ENCODE data around the gene TLCD2.
"Not testable (repeated sequence)": the region's sequence is repeated elsewhere in the genome, so short reads cannot be mapped to it uniquely, and the experiment has no call there.

Gene TLCD2

DNA sequence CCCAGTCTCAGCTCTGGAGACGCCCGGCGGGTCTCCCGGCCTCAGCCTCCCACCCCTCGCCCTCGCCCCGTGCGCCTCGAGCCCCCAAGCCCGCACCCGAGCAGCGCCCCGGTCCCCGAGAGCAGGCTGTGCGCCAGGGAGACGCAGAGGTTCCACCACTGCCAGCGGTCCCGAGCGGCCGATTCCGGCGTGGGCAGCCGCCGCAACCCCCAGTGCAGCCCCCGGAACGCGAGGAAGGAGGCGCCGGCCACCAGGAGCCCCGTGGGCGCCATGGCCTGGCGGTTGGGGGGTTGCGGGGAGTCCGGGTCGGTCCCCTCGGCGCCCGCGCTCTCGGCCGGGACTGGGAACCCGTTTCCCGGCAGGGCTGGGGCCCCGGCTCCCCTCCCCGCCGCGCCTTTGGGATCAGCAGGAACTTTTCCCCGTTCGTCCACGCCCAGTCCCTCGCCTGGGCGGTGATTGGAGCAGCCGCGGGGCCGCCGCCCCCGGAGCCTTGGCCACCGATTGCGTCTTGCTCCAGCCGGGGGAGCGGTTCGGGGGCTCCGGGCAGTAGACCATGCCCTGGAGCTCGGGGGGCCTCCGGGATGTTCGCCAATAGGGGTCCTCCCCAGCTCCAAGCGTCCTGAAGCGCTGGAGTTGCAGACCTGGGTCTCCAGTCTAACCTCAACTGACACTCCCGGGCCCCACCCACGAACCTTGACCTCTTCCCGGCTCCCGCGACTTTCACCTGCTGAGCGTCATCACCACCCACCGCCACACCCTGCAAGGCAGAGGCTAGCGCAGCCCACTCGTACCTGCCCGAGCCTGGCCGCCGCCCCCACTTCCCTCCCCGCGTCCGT is at the start of gene TLCD2:
TSS of gene TLCD2 (minus strand) at position 407 of the 836 bp plus-strand sequence. CDS start at position 272, 135 bp downstream.
- in situ Hi-C loops (cut with MboI; ENCODE audit: low sequenced_read_pairs), result no loop called here

GRCh38 chr17:1759529-1759928 is 49.4 kb upstream of the TLCD2 start:
- in situ Hi-C loops (cut with MboI; ENCODE audit: low sequenced_read_pairs), result no loop called here

- in situ Hi-C loops (cut with MboI; ENCODE audit: low sequenced_read_pairs), result no loop called here
These were observed 48.6 kb upstream of the TLCD2 start for GRCh38 chr17:1758807-1759206.

DNA sequence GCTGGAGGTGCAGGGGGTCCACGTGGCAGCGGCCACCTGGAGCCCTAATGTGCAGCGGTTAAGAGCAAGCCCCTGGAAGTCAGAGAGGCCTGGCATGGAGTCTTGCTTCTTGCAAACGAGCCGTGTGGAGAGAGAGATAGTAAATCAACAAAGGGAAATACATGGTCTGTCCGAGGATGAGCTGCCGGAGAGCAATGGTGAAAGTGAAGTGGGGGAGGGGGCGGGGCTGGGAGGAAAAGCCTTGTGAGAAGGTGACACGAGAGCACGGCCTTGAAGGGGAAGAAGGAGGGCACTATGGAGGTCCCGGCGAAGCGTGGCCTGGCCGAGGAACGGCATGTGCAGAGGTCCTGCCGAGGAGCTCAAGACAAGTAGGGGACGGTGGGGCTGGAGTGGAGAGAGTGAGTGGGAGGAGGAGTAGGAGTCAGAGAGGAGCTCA is 45.7 kb upstream of the TLCD2 start:
- in situ Hi-C loops (cut with MboI; ENCODE audit: low sequenced_read_pairs), result no loop called here

- in situ Hi-C loops (cut with MboI; ENCODE audit: low sequenced_read_pairs), result no loop called here
These were observed 45.2 kb upstream of the TLCD2 start for GRCh38 chr17:1755252-1755826.

GRCh38 chr17:1754430-1755112 is 44.4 kb upstream of the TLCD2 start:
- in situ Hi-C loops (cut with MboI; ENCODE audit: low sequenced_read_pairs), result no loop called here

- in situ Hi-C loops (cut with MboI; ENCODE audit: low sequenced_read_pairs), result no loop called here
These were observed 43.7 kb upstream of the TLCD2 start for GRCh38 chr17:1753767-1754429.

GRCh38 chr17:1752425-1753262 is 42.5 kb upstream of the TLCD2 start:
- in situ Hi-C loops (cut with MboI; ENCODE audit: low sequenced_read_pairs), result no loop called here

DNA sequence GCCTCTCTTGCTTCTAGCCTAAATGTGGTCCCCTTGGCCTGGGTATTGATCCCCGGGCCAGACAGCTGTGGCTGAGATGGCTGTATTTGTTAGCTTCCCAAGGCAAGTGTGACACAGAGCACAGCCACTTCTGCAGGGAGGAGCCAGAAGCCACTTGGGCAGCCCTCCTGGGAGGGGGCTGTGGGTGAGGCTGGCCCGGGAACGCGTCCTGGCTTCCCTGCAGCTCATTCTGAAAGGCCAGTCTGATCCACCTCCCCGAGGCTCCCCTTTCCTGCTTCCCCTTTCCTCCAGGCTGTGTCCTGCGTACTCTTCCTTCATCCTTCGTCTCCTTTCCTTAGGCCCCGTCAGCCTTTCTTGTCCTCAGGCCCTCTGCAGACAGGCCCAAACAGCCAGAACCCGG is 40.5 kb upstream of the TLCD2 start:
- in situ Hi-C loops (cut with MboI; ENCODE audit: low sequenced_read_pairs), result no loop called here

- in situ Hi-C loops (cut with MboI; ENCODE audit: low sequenced_read_pairs), result no loop called here
These were observed 36.9 kb upstream of the TLCD2 start for GRCh38 chr17:1746975-1747543.

- in situ Hi-C loops (cut with MboI; ENCODE audit: low sequenced_read_pairs), result no loop called here
These were observed 35.4 kb upstream of the TLCD2 start for GRCh38 chr17:1745513-1746020.

GRCh38 chr17:1744551-1745512 is 34.7 kb upstream of the TLCD2 start:
- in situ Hi-C loops (cut with MboI; ENCODE audit: low sequenced_read_pairs), result no loop called here

DNA sequence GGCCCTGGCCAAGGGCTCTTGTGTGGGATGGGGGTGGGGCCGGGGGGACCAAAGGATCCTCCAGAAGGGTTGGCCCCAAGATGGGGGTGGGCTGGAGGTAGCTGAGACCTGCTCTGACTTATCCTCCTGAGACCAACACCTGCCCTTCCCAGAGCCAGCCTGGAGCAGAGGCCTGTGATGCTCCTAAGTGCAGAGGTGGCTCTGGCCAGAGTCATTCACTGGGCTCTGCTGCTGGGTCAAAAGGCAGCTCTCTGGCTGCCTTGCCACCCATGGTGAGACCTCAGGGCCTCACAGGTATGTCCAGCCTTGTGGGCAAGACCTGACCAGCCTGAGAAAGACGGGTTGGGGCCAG is 32.9 kb upstream of the TLCD2 start:
- in situ Hi-C loops (cut with MboI; ENCODE audit: low sequenced_read_pairs), result no loop called here

DNA sequence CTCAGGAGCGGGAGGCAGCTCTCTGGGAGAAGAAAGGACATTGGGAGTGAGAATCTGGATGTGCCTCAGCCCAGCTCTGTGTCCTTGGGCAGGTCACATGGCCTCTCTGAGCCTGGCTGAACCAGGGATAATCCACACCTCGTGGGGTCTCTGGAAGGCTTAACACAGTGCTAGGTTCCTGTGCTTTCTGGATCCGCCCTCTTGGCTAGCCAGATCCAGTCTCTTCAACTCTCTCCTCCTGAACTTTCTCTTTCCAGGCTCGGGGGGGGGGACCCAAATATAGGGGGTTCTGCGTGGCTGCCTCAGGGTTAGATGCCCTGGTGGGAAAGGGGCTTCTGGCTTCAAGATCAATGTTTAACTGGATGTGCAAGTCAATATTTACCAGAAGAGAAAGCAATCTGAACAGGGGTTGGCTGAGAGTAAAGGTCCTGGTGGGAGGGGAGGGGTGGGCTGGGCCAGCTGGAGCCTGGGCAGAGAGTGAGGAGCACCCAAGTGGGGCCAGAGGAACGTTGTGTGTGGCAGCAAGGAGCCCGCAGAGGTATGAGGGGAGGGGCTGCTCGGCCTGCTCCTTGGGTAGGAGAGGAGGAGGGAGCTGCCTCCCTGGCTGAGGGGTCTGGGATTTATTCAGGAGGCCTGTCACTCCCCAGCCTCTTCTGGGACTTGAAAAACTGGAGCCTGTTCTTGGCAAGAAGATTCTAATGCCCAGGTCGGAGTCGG is 32.4 kb upstream of the TLCD2 start, which contains the start of gene SERPINF2:
TSS of gene SERPINF2 (plus strand) at position 501 of the 717 bp plus-strand sequence. CDS start 2,125 bp downstream, outside the sequence.
- in situ Hi-C loops (cut with MboI; ENCODE audit: low sequenced_read_pairs), result no loop called here

GRCh38 chr17:1741899-1742298 is 31.7 kb upstream of the TLCD2 start:
- in situ Hi-C loops (cut with MboI; ENCODE audit: low sequenced_read_pairs), result not testable (repeated sequence)

GRCh38 chr17:1737531-1738291 is 27.5 kb upstream of the TLCD2 start:
- in situ Hi-C loops (cut with MboI; ENCODE audit: low sequenced_read_pairs), result no loop called here
